ENCODE data around the gene MRPL47.

DNA sequence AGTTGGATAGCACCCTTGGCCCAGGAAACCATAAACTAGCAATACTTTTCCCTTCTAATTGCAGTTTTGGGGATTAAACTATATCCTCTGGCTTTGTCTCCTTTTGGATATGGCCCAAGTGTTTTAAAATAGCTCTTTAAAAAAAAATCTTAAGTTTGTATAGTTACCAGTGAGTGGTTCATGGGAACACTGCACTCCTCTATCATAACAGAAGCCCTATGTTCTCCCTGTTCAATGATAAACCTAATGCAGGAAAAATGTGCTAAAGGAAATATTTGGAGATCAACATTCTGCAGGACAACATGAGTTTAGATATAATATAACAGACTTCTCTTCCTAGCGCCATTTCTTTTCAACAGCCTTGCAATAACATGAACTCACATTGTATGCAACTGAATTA, 13.1 kb downstream of the MRPL47 start:
- TF ChIP-seq, protein P1, sequence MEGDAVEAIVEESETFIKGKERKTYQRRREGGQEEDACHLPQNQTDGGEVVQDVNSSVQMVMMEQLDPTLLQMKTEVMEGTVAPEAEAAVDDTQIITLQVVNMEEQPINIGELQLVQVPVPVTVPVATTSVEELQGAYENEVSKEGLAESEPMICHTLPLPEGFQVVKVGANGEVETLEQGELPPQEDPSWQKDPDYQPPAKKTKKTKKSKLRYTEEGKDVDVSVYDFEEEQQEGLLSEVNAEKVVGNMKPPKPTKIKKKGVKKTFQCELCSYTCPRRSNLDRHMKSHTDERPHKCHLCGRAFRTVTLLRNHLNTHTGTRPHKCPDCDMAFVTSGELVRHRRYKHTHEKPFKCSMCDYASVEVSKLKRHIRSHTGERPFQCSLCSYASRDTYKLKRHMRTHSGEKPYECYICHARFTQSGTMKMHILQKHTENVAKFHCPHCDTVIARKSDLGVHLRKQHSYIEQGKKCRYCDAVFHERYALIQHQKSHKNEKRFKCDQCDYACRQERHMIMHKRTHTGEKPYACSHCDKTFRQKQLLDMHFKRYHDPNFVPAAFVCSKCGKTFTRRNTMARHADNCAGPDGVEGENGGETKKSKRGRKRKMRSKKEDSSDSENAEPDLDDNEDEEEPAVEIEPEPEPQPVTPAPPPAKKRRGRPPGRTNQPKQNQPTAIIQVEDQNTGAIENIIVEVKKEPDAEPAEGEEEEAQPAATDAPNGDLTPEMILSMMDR (conservative IDR thresholded peaks at IDR 0.05), result no peak
- TF ChIP-seq EZH2 (IDR thresholded peaks at IDR 0.05; ENCODE audit: low read depth), result no peak
